ENCODE data around the gene SLC25A19.
"Not testable (repeated sequence)": the region's sequence is repeated elsewhere in the genome, so short reads cannot be mapped to it uniquely, and the experiment has no call there.

The SLC25A19 gene

GRCh38 chr17:75266316-75267152 is 22.7 kb downstream of the SLC25A19 start:
- no peak for DNase-seq

GRCh38 chr17:75265614-75266315 is 23.5 kb downstream of the SLC25A19 start:
- no peak for DNase-seq

- no peak for DNase-seq
Measured at GRCh38 chr17:75263055-75263454, 26.2 kb downstream of the SLC25A19 start.

- no peak for DNase-seq
Measured at GRCh38 chr17:75262112-75262606, 27.1 kb downstream of the SLC25A19 start.

- peak; percentile 86 for DNase-seq
Measured at GRCh38 chr17:75261336-75262111, 27.7 kb downstream of the SLC25A19 start, which contains the start of the genes GGA3 and MRPS7. Gene GGA3 (minus strand): TSS chr17:75261606. CDS start chr17:75261587, 19 bp downstream. Gene MRPS7 (plus strand): TSS chr17:75261879. CDS start chr17:75261901, 22 bp downstream.

DNA sequence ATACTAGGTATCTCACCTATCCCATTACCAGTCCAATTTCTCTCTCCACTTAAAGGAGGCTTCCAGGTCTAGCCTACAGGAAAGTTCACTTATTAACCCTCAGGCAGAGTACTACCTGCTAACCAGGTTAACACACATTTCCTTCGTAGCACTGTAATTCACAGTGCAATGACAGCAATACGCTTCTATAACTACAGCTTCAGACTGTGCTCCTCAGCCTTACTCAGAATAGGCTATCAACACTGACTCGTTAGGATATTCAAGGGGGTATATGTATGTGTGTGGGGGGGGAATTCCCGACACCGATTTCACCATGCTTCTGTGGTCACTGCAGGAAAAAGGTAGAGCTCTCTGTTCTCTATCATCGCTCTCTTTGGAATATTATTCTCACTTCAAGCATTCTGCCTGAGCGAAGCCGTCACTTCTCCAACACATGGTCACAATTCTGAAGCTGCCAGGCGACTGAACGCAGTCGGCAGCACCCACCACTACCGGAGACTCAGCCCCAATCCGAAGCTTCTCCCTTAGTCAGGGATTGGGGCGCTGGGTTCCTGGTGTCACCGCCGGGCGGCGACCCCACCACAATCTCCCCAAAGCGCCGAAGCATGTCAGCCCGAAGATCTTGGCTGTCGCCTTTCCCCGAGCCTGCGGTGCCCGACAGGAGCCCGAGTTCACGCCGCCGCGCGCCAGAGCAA is 28.4 kb downstream of the SLC25A19 start:
- DNase-seq = no peak

DNA sequence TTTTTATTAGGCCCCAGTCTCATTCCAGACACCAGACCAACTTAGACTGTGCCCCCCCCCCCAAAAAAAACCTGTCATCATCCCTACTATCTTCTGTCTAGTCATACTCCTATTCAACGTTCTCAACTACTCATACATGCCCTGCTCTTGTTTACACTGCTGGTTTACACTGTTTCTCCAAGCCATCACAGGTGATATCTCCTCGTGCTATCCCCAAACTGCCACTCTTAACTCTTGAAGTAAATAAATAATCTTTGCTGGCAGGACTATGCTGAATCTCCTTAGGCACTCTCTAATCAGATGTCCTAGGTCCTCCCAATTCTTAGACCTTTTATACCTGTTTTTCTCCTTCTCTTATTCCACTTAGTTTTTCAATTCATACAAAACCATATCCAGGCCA is 32.0 kb downstream of the SLC25A19 start:
- DNase-seq = not testable (repeated sequence)

- not testable (repeated sequence) for DNase-seq
Measured at GRCh38 chr17:75255954-75256698, 33.1 kb downstream of the SLC25A19 start.

DNA sequence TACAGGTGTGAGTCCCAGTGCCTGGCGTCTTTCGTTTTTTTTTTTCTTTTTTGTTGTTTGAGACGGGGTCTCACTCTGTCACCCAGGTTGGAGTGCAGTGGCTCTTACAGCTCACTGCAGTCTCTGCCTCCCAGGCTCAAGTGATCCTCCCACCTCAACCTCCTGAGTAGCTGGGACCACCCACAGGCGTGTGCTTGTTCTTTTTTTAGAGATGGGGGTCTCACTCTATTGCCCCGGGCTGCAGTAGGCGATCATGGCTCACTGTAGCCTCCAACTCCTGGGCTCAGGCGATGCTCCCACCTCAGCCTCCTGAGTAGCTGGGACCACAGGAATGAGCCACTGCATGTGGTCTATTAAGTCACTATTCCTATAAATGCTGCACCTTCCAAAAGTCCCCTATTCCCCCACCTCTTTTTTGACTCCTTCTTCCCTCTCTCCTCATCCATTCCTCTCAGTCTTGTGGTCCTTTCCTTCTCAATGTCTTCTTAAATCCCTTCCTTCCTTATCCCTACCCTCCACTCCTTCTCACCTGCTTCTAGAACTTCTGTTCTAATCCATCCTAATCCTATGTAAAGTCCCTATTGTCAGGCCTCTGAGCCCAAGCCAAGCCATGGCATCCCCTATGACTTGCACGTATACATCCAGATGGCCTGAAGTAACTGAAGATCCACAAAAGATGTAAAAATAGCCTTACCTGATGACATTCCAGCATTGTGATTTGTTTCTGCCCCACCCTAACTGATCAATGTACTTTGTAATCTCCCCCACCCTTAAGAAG is 37.0 kb downstream of the SLC25A19 start:
- DNase-seq = no peak

DNA sequence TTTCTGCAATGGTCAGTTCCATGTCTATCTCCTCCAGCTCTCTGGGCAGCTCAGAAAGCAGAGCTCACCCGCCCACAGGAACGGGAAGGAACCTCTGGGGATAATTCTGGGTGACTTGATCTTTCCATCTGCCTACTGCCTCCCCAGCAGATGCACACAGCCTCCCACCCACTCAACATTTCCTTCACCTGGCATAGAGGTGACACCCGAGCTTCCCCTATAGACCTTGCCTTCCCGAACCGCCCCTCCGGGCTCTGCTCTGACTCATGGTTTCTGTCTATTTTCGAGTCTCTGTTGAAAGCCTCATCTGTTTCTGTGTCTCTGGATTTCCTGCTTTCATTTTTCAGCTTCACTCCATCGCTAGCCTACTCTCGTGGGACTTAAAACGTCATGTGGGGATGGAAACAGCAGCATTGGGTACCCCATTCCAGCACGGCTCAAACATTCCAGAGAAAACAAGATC is 39.2 kb downstream of the SLC25A19 start:
- no peak for DNase-seq

GRCh38 chr17:75249564-75249963 is 39.7 kb downstream of the SLC25A19 start:
- no peak for DNase-seq

DNA sequence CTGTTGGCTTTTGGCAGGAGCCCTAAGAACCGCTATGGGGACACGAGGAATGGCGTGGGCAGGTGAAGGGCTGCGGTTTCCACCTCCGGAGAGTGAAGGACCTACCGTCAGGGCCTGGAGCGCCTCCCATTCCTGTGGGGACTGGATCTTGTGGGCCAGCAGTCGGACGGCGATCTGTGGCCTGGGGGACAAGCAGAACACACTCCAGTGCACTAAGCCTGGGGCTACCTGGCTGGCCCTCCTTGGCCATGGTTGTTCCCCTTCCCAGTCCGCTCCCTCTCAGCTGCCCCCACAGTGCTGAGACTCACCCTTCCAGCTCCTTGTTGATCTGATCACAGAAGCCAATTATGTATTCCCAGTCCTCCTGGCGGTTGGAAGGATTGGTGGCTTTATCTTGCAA is 42.8 kb downstream of the SLC25A19 start:
- no peak for DNase-seq

GRCh38 chr17:75245011-75245410 is 44.2 kb downstream of the SLC25A19 start:
- no peak for DNase-seq

DNA sequence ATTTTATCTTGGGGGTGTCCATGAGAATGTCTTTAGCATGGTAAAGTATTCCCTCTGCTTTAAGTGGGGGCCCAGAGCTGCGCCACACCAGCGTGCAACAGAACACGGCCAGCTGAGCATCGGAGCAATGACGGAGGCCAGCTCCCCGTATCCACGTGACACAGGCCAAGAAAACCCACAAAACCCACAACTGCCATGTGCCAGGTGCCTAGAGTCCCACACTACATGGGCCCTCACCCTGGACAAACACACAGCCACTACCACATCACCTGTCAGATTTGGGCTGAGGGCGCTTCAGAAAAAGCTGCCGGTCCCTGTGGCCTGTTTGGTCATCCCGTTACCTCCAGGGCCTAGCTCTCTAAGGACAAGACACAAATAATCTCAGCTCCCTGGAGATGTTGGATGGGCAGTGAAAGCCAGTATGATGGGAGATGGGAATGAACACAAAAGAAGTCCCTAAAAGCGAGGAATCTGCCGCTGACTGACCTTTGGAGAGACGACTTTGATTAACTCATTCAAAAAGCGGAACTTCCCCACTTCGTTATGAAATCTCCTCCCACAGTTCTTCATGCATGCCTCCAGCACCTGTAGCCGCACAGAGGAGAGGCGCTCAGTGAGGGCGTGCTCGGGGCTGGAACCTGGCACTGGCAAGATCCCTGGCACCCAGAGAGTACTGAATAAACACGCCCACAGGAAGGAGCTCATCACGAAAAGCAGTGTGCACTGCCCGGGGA is 44.9 kb downstream of the SLC25A19 start:
- no peak for DNase-seq

GRCh38 chr17:75242461-75243042 is 46.7 kb downstream of the SLC25A19 start:
- no peak for DNase-seq

GRCh38 chr17:75241996-75242460 is 47.2 kb downstream of the SLC25A19 start:
- DNase-seq = no peak

DNA sequence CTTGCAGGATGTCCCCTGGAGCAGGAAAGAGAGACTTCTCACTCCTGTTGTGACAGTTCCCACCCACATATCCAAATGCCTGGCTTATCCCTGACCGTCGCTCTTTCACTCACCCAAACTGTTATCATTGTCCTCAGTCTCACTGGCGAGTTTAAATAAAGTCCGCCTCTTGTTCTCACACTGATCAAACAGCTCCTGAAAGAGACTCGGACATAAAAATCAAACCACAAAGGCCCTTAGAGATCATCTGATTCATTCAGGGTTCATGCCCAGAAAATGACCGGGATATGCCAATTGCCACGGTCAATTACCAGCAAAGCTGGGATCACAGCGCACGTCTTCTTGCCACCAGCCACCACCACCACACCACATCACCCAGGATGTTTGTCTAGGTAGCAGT is 47.7 kb downstream of the SLC25A19 start:
- no peak for DNase-seq

DNA sequence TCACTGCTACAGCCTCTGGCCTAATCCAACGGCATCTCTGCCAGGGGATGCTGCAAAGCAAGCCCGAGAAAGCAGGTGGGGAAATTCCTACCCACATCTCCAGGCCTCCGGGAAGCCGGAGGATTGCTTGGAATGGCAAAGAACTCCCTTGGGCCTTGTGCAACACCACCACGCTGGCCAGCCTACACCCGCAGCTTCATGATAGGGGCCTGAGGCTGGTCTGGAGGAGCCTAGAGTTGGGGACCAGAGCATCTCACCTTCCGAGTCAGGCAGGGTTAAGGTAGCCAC is 48.1 kb downstream of the SLC25A19 start:
- DNase-seq = no peak

- DNase-seq = peak; percentile 32
Measured at GRCh38 chr17:75240394-75241142, 48.7 kb downstream of the SLC25A19 start.

Measured in GDM1 (cell line).